PC-3 (cell line): Measurements from ENCODE around the gene POR.

Experiments used
- CTCF ChIP-seq: fragments of 300-600 bp; sonication (generic); conservative IDR thresholded peaks from 2 replicates; pipeline ENCODE4 v1.5.1; 2017; ENCODE audit warnings: antibody characterized with exemption, low read depth, mild to moderate bottlenecking, low read length
- EZH2 ChIP-seq: fragments of 300-600 bp; sonication (generic); IDR thresholded peaks from one replicate; pipeline ENCODE4 v1.6.1; 2017; ENCODE audit warnings: antibody characterized with exemption, mild to moderate bottlenecking, low read length; ENCODE audit not compliant: unreplicated experiment

GRCh38 chr7:75993689-75994387, 78.9 kb downstream of the POR start:
- TF ChIP-seq CTCF, result no peak
- TF ChIP-seq EZH2, result no peak
